Adrenal gland (tissue), 12 donors: ENCODE measurements around the gene DKK3. TPM values are rescaled to one million over a fixed set of nuclear protein-coding genes. Genes with fewer than 3 reads are reported as not detected.

Experiments
- DNase-seq, 7 donors: peaks; one replicate each; pipeline ENCODE4 v3.0.0-alpha.2; 2019 to 2020
- H3K27ac ChIP-seq, 5 donors: fragments of 200-600 bp; sonication (generic) in 4 of 5; 1 replicate in 3 of 5; 2 replicates in 2 of 5; pipeline versions ENCODE4 v1.5.1 to v1.8.0; 2016 to 2020; ENCODE audit warnings: mild to moderate bottlenecking in 1 of 5
- H3K27me3 ChIP-seq: fragments of 200-600 bp; 2 replicates; pipeline ENCODE4 v1.8.0; 2021
- H3K36me3 ChIP-seq, 2 donors: fragments of 200-600 bp; replicated peaks in 1 of 2; 1 replicate in 1 of 2; 2 replicates in 1 of 2; pipeline versions ENCODE4 v1.5.1 to v1.8.0; 2018 to 2022
- H3K4me1 ChIP-seq, 2 donors: fragments of 200-600 bp; replicated peaks in 1 of 2; 1 replicate in 1 of 2; 2 replicates in 1 of 2; pipeline versions ENCODE4 v1.5.1 to v1.8.0; 2018 to 2021
- H3K4me3 ChIP-seq, 4 donors: fragments of 200-600 bp; sonication (generic) in 3 of 4; one replicate each; pipeline ENCODE4 v1.5.1; 2016 to 2018
- H3K9me3 ChIP-seq, 3 donors: fragments of 200-600 bp; sonication (generic) in 1 of 3; replicated peaks in 1 of 3; 1 replicate in 2 of 3; 2 replicates in 1 of 3; pipeline versions ENCODE4 v1.5.1 to v1.8.0; 2016 to 2021
- POLR2A ChIP-seq, 2 donors: fragments of 450-650 bp; IDR thresholded peaks; one replicate each; pipeline ENCODE4 v1.6.1; 2017; ENCODE audit warnings: antibody characterized with exemption in 2 of 2, mild to moderate bottlenecking in 2 of 2, moderate library complexity in 1 of 2
- WGBS, 4 donors: extraction: QIAGEN DNeasy Blood & Tissue Kit in 2 of 4; methylation state at CpG; one replicate each; pipeline versions ENCODE4 v1.1.5 to v1.1.7; 2013 to 2017; 5-methylcytosine and 5-hydroxymethylcytosine counted together
- intact Hi-C, 2 donors: fragments of 100-400 bp; cut with DNase I; formaldehyde crosslinking; loops; one replicate each; pipeline versions ENCODE4 v1.14.1 to v1.15.0; 2022 to 2023
- polyA plus RNA-seq, 3 donors: library from polyadenylated mRNA; stranded (reverse); fragments of 200-250 nt in 2 of 3; fragments of 350-450 nt in 1 of 3; fragmentation: Illumina TruSeq in 1 of 3; extraction: RNeasy Lipid Tissue Mini Kit (QIAGEN cat#74804) in 1 of 3; gene quantifications; one replicate each; pipeline ENCODE4 v1.2.3, GENCODE V29; 2013 to 2014
- total RNA-seq, 9 donors: library from RNA; depleted of rRNA in 4 of 9; stranded (reverse); fragments of >200 nt in 4 of 9; fragments of 120-200 nt in 1 of 9; fragmentation: NEBNext Ultra II Directional in 1 of 9; extraction: Animal tissue kit (Norgen Biotek cat#: 25700) in 1 of 9; gene quantifications; one replicate each; pipeline versions ENCODE4 v1.1.0 to v1.2.4, GENCODE V29; 2013 to 2023
- TF ChIP-seq, protein P1 (sequence below), 6 experiments: fragments of 450-650 bp in 4 of 6; fragments of 200-600 bp in 2 of 6; sonication (generic) in 1 of 6; IDR thresholded peaks; 1 replicate in 5 of 6; 2 replicates in 1 of 6; pipeline versions ENCODE4 v1.5.1 to v1.8.0; 2016 to 2021; ENCODE audit warnings: antibody characterized with exemption in 6 of 6, mild to moderate bottlenecking in 2 of 6, moderate library complexity in 1 of 6
- donor health status: healthy with polysubstance abuse.
- donor health status: Bipolar disorder and iron deficiency.
- donor health status: DM: yes; HTN: yes; CAD: no.
- donor health status: DM: no; HTN: no; CAD: no.
- donor health status: DM: no; HTN: no; CAD: no.
- donor health status: DM: yes; HTN: yes; CAD: no.

The DKK3 gene
- total and polyA plus RNA-seq, 12 donors: 19.7 to 330 (median 103) TPM

DNA sequence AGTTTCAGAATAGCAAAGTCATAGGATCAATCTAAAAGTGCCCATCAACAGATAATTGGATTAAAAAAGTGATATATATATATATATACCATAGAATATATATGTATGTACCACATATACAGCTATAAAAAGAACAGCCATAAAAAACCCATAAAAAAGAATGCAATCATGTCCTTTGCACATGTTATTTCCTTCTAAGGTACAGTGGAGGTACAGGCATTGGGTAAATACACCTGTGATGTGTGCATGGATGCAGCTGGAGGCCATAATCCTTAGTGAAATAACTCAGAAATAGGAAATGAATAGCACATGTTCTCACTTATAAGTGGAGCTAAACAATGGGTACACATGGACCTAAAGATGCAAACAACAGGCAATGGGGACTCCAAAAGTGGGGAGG lies 7.1 kb upstream of the DKK3 start:
- no peaks in the 10 kb centered on the region for H3K4me1 ChIP-seq
- no peak overlapping the region for H3K4me3 ChIP-seq
- H3K9me3 ChIP-seq: no peaks in the 10 kb centered on the region
- DNase-seq: no peak
- no peak overlapping the region for H3K27ac ChIP-seq
- no peak for TF ChIP-seq POLR2A (IDR thresholded peaks at IDR 0.05)
- TF ChIP-seq, protein P1, sequence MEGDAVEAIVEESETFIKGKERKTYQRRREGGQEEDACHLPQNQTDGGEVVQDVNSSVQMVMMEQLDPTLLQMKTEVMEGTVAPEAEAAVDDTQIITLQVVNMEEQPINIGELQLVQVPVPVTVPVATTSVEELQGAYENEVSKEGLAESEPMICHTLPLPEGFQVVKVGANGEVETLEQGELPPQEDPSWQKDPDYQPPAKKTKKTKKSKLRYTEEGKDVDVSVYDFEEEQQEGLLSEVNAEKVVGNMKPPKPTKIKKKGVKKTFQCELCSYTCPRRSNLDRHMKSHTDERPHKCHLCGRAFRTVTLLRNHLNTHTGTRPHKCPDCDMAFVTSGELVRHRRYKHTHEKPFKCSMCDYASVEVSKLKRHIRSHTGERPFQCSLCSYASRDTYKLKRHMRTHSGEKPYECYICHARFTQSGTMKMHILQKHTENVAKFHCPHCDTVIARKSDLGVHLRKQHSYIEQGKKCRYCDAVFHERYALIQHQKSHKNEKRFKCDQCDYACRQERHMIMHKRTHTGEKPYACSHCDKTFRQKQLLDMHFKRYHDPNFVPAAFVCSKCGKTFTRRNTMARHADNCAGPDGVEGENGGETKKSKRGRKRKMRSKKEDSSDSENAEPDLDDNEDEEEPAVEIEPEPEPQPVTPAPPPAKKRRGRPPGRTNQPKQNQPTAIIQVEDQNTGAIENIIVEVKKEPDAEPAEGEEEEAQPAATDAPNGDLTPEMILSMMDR (IDR thresholded peaks at IDR 0.05): no peak
- no peaks in the 10 kb centered on the region for H3K27me3 ChIP-seq
- intact Hi-C loops: no loop called here
- H3K36me3 ChIP-seq: no peaks in the 10 kb centered on the region

DNA sequence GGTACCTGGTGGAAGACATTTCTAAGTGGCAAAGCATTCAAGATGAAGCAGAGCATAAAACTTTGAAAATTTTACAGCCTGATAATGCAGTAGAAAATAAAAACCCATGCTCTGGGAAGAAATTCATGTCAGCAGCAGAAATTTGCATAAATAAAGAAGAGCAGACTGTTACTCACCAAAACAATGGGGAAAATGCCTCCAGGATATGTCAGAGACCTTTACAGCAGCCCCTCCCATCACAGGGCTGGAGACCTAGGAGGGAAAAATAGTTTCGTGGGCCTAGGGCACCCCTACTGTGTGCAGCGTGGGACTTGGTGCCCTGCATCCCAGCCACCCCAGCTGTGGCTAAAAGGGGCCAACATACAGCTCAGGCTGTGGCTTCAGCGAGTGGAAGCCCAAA lies 5.4 kb upstream of the DKK3 start:
- peaks cover 0 to 1% of the 10 kb centered on the region in 2 donors for H3K4me1 ChIP-seq
- TF ChIP-seq, protein P1 (IDR thresholded peaks at IDR 0.05): no peak
- no peak for TF ChIP-seq POLR2A (IDR thresholded peaks at IDR 0.05)
- intact Hi-C loops: no loop called here
- 56 to 85% (median 77%) methylated on average over 1 to 3 of the region's 3 CpGs; no CpG with 5 or more reads in 1 of the 4 donors for WGBS, 4 donors
- no peak overlapping the region for H3K27ac ChIP-seq
- H3K9me3 ChIP-seq: no peaks in the 10 kb centered on the region
- no peaks in the 10 kb centered on the region for H3K36me3 ChIP-seq
- no peak for DNase-seq
- no peaks in the 10 kb centered on the region for H3K27me3 ChIP-seq
- H3K4me3 ChIP-seq: no peak overlapping the region

DNA sequence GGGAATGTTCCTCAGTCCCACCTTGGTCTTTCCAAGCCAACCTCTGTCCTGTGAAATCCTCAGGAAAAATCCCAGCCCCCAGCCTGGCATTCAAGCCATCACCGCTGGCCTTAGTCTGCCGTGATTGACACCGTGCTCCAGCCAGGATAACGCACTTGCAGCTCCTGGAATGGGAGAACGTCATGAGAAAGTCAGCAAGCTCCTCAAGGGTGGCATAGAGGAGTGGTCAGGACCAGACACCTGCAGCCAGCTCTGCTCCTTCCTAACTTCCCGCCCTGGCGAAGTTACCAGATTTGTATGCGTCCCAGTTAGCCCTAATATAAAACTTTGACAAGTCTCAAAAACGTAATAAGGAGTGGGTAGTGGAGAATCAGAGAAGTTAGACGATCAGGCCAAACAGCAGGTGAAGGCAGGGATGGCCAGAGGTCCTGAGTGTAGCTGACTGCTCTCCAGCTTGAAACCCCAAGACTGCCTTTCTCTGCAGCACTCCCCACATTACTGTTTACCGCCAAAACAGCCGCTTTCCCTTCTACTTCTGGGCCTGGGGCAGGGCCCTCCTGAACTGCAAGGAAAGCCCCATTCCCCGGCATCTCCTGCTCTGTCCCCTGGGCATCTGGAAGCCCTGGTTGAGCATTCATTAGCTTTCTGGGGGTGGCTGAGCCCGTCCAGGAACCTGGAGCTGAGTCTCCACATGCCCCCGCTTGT lies 1.3 kb upstream of the DKK3 start:
- DNase-seq: no peak
- H3K27me3 ChIP-seq: peaks cover 7% of the 10 kb centered on the region
- H3K9me3 ChIP-seq: no peaks in the 10 kb centered on the region
- intact Hi-C loops: no loop called here
- TF ChIP-seq, protein P1 (IDR thresholded peaks at IDR 0.05): no peak
- TF ChIP-seq POLR2A (IDR thresholded peaks at IDR 0.05): no peak
- peak overlapping the region in 2 of 5 donors; percentile 44 to 77 for H3K27ac ChIP-seq
- no peaks in the 10 kb centered on the region for H3K36me3 ChIP-seq
- H3K4me3 ChIP-seq: peak overlapping the region in 1 of 4 donors; percentile 78
- peaks cover 5 to 16% of the 10 kb centered on the region in 2 donors for H3K4me1 ChIP-seq
- 65 to 69% (median 68%) methylated on average over 14 to 15 of the region's 15 CpGs for WGBS, 4 donors

DNA sequence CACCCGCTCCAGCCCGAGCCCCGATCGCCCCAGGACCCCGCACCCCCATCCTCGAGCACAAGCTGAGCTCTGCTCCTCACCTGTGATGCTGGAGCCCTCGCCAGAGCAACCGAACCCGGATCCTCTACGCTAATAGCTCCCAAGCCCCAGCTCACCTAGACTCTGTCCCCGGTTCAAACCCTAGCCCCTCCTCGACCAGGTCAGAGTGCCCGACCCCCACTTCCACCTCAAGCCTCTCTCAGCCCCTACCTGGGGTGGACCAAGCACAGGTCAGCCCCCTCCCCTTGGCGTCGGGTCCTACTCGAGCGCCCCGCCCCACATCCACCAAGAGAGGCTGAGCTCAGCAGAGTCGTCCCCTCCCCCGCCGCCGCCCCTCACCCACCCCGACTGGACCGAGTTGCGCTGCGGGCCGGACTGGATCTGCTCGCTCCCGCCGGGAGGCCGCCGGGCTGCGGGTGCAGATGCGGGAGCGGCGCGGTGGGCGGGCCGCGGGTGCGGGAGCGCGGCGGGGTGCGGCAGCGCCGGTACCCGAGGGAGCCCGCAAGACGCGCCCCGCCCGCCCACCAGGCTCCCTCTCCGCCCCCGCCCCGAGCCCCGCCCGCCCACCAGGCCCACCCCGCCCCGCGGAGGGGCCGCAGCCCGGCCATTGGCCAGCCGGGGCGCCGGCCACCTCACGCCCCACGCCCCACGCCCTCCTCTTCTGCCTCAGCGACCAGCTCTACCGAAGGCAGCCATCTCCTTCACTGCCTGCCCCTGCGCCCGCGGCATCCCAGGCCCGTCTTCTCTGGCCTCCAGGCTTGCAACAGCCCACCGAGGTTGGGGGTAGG lies 577 bp upstream of the DKK3 start:
- 1 to 7% (median 2%) methylated on average over 3 to 76 of the region's 76 CpGs for WGBS, 4 donors
- DNase-seq: peak in 4 of 7 donors; percentile 49 to 68 (median 49)

More for the DNA sequence above, 577 bp upstream of the DKK3 start:
- H3K4me1 ChIP-seq: peaks cover 5 to 16% of the 10 kb centered on the region in 2 donors
- no peaks in the 10 kb centered on the region for H3K36me3 ChIP-seq
- TF ChIP-seq, protein P1 (IDR thresholded peaks at IDR 0.05): no peak
- no peak for TF ChIP-seq POLR2A (IDR thresholded peaks at IDR 0.05)
- peaks cover 7% of the 10 kb centered on the region for H3K27me3 ChIP-seq
- H3K9me3 ChIP-seq: no peaks in the 10 kb centered on the region
- H3K4me3 ChIP-seq: peak overlapping the region in 2 of 4 donors; percentile 16 to 78
- intact Hi-C loops: no loop called here
- H3K27ac ChIP-seq: peak overlapping the region in 2 of 5 donors; percentile 77
